Neural cell (in vitro differentiated cells): ENCODE data around the gene KRT36. TPM values are rescaled to one million over a fixed set of nuclear protein-coding genes. Genes with fewer than 3 reads are reported as not detected.

Experiments used
- H2AFZ ChIP-seq: fragments of 200-600, 300-800 bp; sonication (generic), shearing (Covaris generic); 2 replicates; pipeline ENCODE4 v1.6.0; 2014; ENCODE audit warnings: low read depth, mild to moderate bottlenecking, antibody characterized with exemption, low read length, moderate library complexity
- H3F3A ChIP-seq: fragments of 200-600 bp; shearing (Covaris generic); 2 replicates; pipeline ENCODE4 v1.6.1; 2016; ENCODE audit warnings: mild to moderate bottlenecking, moderate library complexity, mixed read lengths, antibody characterized with exemption, low read length; ENCODE audit not compliant: insufficient read depth, poor library complexity, severe bottlenecking
- H3K27ac ChIP-seq: fragments of 200-600, 300-800 bp; sonication (generic), shearing (Covaris generic); 2 replicates; pipeline ENCODE4 v1.5.1; 2014; ENCODE audit warnings: mild to moderate bottlenecking, low read length, moderate library complexity
- H3K27me3 ChIP-seq: fragments of 300-800, 200-600 bp; sonication (generic), shearing (Covaris generic); 2 replicates; pipeline ENCODE4 v1.6.0; 2014; ENCODE audit warnings: mild to moderate bottlenecking, low read depth, low read length, moderate library complexity; ENCODE audit not compliant: insufficient read depth
- H3K36me3 ChIP-seq: fragments of 300-800, 200-600 bp; sonication (generic), shearing (Covaris generic); 2 replicates; pipeline ENCODE4 v1.5.1; 2014; ENCODE audit warnings: mild to moderate bottlenecking, antibody characterized with exemption, low read length, moderate library complexity; ENCODE audit not compliant: insufficient read depth
- H3K4me2 ChIP-seq: fragments of 300-800, 200-600 bp; sonication (generic), shearing (Covaris generic); 2 replicates; pipeline ENCODE4 v1.6.0; 2014; ENCODE audit warnings: mild to moderate bottlenecking, low read length
- H3K4me3 ChIP-seq: fragments of 300-800, 200-600 bp; sonication (generic), shearing (Covaris generic); 2 replicates; pipeline ENCODE4 v1.5.1; 2014; ENCODE audit warnings: mild to moderate bottlenecking, low read length, moderate library complexity
- H3K79me2 ChIP-seq: fragments of 200-600 bp; shearing (Covaris generic); replicated peaks from 2 replicates; pipeline ENCODE4 v1.6.0; 2014; ENCODE audit warnings: mild to moderate bottlenecking, low read length, moderate library complexity; ENCODE audit not compliant: insufficient read depth
- H3K9ac ChIP-seq: fragments of 300-800, 200-600 bp; sonication (generic), shearing (Covaris generic); 2 replicates; pipeline ENCODE4 v1.6.1; 2016; ENCODE audit warnings: mild to moderate bottlenecking, low read length, mixed read lengths
- H3K9me2 ChIP-seq: fragments of 200-600 bp; shearing (Covaris generic); 2 replicates; pipeline ENCODE4 v1.6.1; 2016; ENCODE audit warnings: mild to moderate bottlenecking, low read length, mixed read lengths; ENCODE audit not compliant: insufficient read depth
- H3K9me3 ChIP-seq: fragments of 200-600, 300-800 bp; sonication (generic), shearing (Covaris generic); 2 replicates; pipeline ENCODE4 v1.6.1; 2016; ENCODE audit warnings: mild to moderate bottlenecking, mixed run types, low read length, moderate library complexity, mixed read lengths
- H4K20me1 ChIP-seq: fragments of 200-600 bp; shearing (Covaris generic); 2 replicates; pipeline ENCODE4 v1.6.1; 2016; ENCODE audit warnings: mild to moderate bottlenecking, mixed run types; ENCODE audit not compliant: insufficient read depth
- EP300 ChIP-seq: fragments of 450-650 bp; conservative IDR thresholded peaks from 2 replicates; pipeline ENCODE4 v1.6.1; 2014; ENCODE audit warnings: antibody characterized with exemption, mild to moderate bottlenecking, moderate library complexity; ENCODE audit not compliant: poor library complexity, severe bottlenecking
- EZH2 ChIP-seq: fragments of 200-600, 300-800 bp; shearing (Covaris generic), sonication (generic); IDR thresholded peaks from 2 replicates; pipeline ENCODE4 v1.6.1; 2014; ENCODE audit warnings: antibody characterized with exemption, low read length, borderline replicate concordance, mild to moderate bottlenecking; ENCODE audit not compliant: insufficient read depth, poor library complexity, severe bottlenecking
- MXI1 ChIP-seq: fragments of 450-650 bp; conservative IDR thresholded peaks from 2 replicates; pipeline ENCODE4 v1.6.1; 2014; ENCODE audit warnings: antibody characterized with exemption, mild to moderate bottlenecking; ENCODE audit not compliant: poor library complexity, severe bottlenecking
- POLR2AphosphoS5 ChIP-seq: IDR thresholded peaks from 2 replicates; pipeline ENCODE4 v1.6.1; 2012
- RAD21 ChIP-seq: fragments of 450-650 bp; conservative IDR thresholded peaks from 2 replicates; pipeline ENCODE4 v1.6.1; 2014; ENCODE audit warnings: antibody characterized with exemption, mild to moderate bottlenecking, moderate library complexity
- SMC3 ChIP-seq: fragments of 450-650 bp; conservative IDR thresholded peaks from 2 replicates; pipeline ENCODE4 v1.6.1; 2014; ENCODE audit warnings: antibody characterized with exemption, mild to moderate bottlenecking, moderate library complexity; ENCODE audit not compliant: poor library complexity
- TAF1 ChIP-seq: IDR thresholded peaks from 2 replicates; pipeline ENCODE4 v1.6.1; 2012; ENCODE audit warnings: low read depth
- polyA plus RNA-seq: library from polyadenylated mRNA; depleted of rRNA; stranded (reverse); fragments of >200 nt; gene quantifications from 2 replicates; pipeline ENCODE4 v1.2.3, GENCODE V29; 2014
- TF ChIP-seq, protein P1 (sequence below): IDR thresholded peaks from 2 replicates; pipeline ENCODE4 v1.6.1; 2012; ENCODE audit warnings: borderline replicate concordance
- TF ChIP-seq, protein P2 (sequence below): fragments of 450-650 bp; IDR thresholded peaks from 2 replicates; pipeline ENCODE4 v1.5.1; 2014; ENCODE audit warnings: antibody characterized with exemption, mild to moderate bottlenecking, moderate library complexity; ENCODE audit not compliant: poor library complexity, severe bottlenecking

Gene KRT36
- polyA plus RNA-seq, 1 donor from 2014 or later = not detected

DNA sequence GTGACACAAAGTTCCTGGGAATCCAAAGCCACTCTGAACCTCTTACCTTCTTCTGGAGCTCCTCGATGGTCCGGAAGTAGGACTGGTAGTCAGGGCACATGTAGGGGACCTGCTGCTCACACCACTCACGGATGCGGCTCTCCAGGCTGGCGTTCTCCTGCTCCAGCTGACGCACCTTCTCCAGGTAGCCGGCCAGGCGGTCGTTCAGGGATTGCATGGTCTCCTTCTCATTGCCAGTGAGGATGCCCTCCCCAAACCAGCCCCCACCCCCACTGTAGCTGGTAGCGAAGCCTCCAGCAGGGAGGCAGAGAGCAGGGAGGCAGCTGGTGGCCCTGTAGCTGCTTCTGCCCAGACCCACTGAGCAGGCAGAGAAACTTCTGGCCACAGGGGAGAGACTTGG is 9.1 kb downstream of the KRT36 start:
- H3K4me2 ChIP-seq = no peak overlapping the region
- no peak overlapping the region for H3K4me3 ChIP-seq
- H4K20me1 ChIP-seq = no peaks in the 10 kb centered on the region
- TF ChIP-seq SMC3 = no peak
- TF ChIP-seq, protein P1, sequence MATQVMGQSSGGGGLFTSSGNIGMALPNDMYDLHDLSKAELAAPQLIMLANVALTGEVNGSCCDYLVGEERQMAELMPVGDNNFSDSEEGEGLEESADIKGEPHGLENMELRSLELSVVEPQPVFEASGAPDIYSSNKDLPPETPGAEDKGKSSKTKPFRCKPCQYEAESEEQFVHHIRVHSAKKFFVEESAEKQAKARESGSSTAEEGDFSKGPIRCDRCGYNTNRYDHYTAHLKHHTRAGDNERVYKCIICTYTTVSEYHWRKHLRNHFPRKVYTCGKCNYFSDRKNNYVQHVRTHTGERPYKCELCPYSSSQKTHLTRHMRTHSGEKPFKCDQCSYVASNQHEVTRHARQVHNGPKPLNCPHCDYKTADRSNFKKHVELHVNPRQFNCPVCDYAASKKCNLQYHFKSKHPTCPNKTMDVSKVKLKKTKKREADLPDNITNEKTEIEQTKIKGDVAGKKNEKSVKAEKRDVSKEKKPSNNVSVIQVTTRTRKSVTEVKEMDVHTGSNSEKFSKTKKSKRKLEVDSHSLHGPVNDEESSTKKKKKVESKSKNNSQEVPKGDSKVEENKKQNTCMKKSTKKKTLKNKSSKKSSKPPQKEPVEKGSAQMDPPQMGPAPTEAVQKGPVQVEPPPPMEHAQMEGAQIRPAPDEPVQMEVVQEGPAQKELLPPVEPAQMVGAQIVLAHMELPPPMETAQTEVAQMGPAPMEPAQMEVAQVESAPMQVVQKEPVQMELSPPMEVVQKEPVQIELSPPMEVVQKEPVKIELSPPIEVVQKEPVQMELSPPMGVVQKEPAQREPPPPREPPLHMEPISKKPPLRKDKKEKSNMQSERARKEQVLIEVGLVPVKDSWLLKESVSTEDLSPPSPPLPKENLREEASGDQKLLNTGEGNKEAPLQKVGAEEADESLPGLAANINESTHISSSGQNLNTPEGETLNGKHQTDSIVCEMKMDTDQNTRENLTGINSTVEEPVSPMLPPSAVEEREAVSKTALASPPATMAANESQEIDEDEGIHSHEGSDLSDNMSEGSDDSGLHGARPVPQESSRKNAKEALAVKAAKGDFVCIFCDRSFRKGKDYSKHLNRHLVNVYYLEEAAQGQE = no peak
- no peak for TF ChIP-seq EZH2
- TF ChIP-seq POLR2AphosphoS5 = no peak
- TF ChIP-seq TAF1 = no peak
- no peak for TF ChIP-seq MXI1
- no peak for TF ChIP-seq EP300
- no peak for TF ChIP-seq RAD21
- TF ChIP-seq, protein P2, sequence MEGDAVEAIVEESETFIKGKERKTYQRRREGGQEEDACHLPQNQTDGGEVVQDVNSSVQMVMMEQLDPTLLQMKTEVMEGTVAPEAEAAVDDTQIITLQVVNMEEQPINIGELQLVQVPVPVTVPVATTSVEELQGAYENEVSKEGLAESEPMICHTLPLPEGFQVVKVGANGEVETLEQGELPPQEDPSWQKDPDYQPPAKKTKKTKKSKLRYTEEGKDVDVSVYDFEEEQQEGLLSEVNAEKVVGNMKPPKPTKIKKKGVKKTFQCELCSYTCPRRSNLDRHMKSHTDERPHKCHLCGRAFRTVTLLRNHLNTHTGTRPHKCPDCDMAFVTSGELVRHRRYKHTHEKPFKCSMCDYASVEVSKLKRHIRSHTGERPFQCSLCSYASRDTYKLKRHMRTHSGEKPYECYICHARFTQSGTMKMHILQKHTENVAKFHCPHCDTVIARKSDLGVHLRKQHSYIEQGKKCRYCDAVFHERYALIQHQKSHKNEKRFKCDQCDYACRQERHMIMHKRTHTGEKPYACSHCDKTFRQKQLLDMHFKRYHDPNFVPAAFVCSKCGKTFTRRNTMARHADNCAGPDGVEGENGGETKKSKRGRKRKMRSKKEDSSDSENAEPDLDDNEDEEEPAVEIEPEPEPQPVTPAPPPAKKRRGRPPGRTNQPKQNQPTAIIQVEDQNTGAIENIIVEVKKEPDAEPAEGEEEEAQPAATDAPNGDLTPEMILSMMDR = no peak
- no peaks in the 10 kb centered on the region for H3K9me3 ChIP-seq
- H2AFZ ChIP-seq = no peak overlapping the region
- H3K79me2 ChIP-seq = no peaks in the 10 kb centered on the region
- H3K36me3 ChIP-seq = no peaks in the 10 kb centered on the region
- no peak overlapping the region for H3K27ac ChIP-seq
- H3K9ac ChIP-seq = no peak overlapping the region
- H3K9me2 ChIP-seq = no peaks in the 10 kb centered on the region
- no peaks in the 10 kb centered on the region for H3F3A ChIP-seq
- H3K27me3 ChIP-seq = no peaks in the 10 kb centered on the region

DNA sequence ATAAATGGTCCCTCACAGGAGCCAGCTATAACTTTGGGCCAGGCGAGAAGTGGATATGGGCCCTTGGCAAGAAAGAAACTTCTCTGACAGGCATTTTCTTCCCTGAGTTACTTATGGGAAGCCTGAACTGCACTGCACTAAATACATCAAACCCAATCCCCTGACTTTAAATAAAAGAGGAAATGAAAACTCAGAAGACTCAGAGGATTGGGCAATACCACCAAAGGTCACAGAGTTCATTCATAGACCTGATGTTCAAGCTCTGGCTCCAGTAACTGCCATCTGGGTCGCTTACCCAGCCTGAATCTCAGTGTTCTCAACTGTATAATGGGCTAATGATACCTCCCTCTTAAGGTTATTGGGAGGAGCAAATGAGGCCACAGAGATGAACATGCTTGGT is 9.6 kb downstream of the KRT36 start:
- Histone ChIP-seq H2AFZ (no peak overlapping the region), H3K9ac (no peak overlapping the region), H3K9me2 (no peaks in the 10 kb centered on the region), H4K20me1 (no peaks in the 10 kb centered on the region), H3K4me2 (no peak overlapping the region), H3K36me3 (no peaks in the 10 kb centered on the region), H3K4me3 (no peak overlapping the region), H3K9me3 (no peaks in the 10 kb centered on the region), H3K27ac (no peak overlapping the region), H3K27me3 (no peaks in the 10 kb centered on the region), H3F3A (no peaks in the 10 kb centered on the region), H3K79me2 (no peaks in the 10 kb centered on the region)
- no peak for TF ChIP-seq EZH2
- TF ChIP-seq MXI1 = no peak
- TF ChIP-seq, protein P1 = no peak
- TF ChIP-seq EP300 = no peak
- no peak for TF ChIP-seq TAF1
- no peak for TF ChIP-seq RAD21
- TF ChIP-seq, protein P2 = no peak
- no peak for TF ChIP-seq SMC3
- no peak for TF ChIP-seq POLR2AphosphoS5
